ENCODE measurements around the gene COL17A1.

The COL17A1 gene

GRCh38 chr10:104096692-104097091 lies 11.0 kb upstream of the COL17A1 start:
- DNase-seq (ENCODE audit: low spot score) = no peak

GRCh38 chr10:104092749-104093148 lies 7.1 kb upstream of the COL17A1 start:
- DNase-seq (ENCODE audit: low spot score) = no peak

GRCh38 chr10:104090611-104091010 lies 4.9 kb upstream of the COL17A1 start:
- DNase-seq (ENCODE audit: low spot score) = no peak

DNA sequence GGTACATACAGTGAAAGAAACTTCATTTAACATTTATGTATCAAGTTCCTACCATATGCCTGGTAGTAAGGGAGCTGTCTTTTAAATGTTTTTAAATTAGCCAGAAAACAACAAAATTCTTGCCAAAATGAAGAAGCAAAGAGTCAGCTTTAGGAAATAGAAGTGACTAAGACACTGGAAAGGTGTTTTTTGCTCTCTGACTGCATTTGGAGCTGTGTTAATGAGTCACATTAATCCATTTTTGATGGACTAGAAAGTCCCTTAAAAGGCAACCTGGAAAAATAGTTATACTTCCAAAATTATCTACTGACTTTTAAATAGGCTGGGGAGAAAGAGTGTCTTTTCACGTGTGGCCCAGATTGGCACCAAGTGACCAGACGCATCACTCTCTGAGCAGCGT lies 3.9 kb upstream of the COL17A1 start:
- DNase-seq (ENCODE audit: low spot score) = no peak

DNA sequence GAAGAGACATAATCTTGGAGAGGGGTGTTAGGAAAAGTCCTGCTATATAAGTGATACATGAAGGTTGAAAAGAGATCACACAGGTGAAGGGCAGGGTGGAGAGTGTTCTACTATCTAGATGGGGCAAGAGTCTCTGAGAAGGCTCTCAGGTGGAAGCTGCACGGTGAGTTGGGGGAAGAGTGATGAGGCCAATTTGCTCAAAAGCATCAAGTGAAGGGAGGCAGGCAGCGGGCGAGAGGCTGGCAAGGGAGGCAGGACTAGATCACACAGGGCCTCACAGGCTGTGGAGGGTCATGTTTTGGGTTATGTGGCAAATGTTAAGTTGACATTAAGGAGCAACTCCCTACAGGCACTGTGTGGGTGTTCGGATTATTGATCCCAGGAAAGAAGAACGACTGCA lies 2.6 kb upstream of the COL17A1 start:
- no peak for DNase-seq (ENCODE audit: low spot score)

DNA sequence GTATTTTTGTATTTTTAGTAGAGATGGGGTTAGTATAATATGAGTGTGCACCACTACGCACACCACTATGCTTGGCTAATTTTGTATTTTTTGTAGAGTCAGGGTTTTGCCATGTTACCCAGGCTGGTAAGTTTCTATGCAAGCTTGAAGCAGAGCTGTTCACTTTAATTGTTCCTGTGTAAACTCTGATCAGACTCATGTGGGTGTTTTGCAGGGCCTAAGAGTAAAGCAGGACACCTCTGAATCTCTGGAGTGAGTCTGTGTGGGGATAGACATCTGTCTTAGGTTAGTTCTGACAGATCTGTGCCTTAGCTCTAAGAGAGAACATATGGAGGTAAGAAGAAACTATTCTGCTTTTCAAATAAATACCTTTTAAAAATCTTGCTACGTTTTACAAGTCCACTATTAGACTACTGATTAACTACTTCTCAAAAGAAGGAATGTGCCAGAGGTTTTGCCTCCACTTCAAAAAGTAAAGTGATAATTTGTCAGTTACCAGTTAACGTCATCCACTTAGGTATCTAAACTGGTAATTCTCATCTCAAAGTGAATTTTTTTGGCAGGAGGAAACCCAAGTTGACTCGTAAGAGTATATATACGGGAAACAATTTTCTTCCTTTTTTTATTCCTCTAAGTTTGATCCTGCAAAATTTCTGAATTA lies 1.1 kb downstream of the COL17A1 start:
- DNase-seq (ENCODE audit: low spot score) = no peak

DNA sequence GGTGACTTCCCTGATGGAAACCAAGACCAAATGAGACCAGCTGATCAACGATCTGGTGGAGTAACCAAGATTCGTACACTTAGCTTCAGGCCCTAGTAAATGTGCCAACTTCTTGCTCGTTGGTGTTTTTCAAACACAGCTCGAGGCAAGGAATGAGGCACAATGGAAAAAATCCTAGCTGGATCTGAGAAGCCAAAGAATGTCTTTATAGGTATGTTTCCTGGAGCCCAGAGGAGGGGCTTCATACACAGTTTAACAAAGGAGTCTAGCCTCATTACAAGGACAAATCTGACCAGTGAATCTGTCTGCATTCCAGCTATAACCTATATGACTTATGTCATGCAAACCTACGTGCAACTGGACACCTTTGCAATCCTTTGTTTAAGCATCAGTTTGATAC lies 3.7 kb downstream of the COL17A1 start:
- DNase-seq (ENCODE audit: low spot score) = no peak

DNA sequence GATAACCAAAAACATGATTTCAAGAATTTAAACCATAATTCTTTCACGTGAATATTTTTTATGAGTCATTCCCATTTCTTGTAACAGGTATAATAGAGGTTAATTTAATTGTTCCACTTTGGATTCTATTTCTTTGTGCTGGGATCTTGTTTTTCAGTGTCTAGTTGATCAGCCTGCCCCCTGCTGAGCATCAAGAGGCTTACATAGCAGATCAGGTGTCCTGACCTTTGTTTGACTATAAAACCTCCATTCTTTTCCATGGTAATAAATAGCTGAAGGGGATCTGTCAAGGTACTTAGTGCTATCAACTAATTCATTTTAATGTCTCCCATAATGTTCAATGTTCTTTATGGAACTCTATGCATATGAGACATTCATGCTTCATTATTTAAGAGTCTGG lies 4.9 kb downstream of the COL17A1 start:
- no peak for DNase-seq (ENCODE audit: low spot score)

DNA sequence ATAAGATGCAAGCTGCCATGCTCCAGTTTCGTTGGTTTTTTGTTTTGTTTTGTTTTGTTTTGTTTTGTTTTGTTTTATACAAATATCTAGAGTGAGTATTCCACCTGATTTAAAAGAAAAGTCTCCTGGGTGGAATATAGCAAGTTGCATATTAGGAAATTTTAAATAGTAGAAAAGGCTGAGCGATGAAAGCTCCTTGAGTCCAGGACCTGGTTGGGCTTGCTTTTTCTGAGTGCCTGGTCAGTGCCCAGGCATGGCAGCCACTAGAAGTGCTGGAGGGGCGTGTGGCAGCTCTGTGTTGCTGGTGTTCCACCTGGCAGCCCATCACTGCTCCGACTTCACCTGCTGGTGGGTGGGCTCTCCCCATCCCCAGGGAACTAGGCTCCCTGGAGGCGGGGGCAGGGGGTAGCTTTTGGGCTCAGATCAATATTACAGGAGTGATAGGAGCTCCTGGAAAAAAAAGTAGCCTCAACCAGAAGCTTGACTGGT lies 8.0 kb downstream of the COL17A1 start:
- DNase-seq (ENCODE audit: low spot score) = no peak

- no peak for DNase-seq (ENCODE audit: low spot score)
Observed at GRCh38 chr10:104077247-104077646, 8.4 kb downstream of the COL17A1 start.

DNA sequence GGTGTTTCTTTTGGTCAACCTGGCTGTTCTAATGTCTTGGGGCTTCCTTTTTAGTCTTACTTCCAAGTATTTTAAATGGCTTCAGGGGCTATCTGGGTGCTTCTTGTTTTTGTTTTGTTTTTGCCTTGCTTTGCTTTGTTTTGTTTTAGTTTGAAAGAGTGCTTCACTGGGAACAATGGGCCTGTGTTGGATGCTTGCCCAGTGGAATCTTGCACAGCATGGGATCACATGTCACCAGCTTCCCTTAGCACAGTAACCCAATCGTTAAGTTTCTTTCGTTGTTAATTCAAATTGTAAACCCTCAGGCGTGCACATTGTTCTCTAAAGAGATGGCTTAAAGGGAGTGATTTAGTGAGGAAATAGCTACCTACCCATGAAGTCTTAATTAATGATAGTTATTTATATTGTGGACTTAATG lies 8.9 kb downstream of the COL17A1 start:
- peak; percentile 45 for DNase-seq (ENCODE audit: low spot score)

DNA sequence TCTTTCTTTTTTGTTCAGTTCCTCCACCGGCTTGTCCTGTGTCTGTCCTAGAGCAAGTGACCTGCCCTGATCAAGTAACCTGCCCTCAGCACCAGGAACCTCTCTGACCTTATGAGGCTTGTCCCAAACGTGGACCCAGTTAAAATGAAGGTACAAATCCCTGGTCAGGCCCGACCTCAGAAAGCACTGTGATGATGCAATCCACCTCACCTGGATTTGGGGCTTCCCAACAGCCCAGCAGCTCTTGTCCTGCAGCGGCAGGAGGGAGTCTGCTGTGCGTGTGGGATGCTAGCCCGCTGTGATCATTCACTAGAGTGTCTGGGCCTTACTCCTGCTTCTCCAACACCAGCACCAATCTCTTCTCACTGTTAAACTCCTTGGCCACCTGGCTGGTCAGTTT lies 11.2 kb downstream of the COL17A1 start:
- no peak for DNase-seq (ENCODE audit: low spot score)

DNA sequence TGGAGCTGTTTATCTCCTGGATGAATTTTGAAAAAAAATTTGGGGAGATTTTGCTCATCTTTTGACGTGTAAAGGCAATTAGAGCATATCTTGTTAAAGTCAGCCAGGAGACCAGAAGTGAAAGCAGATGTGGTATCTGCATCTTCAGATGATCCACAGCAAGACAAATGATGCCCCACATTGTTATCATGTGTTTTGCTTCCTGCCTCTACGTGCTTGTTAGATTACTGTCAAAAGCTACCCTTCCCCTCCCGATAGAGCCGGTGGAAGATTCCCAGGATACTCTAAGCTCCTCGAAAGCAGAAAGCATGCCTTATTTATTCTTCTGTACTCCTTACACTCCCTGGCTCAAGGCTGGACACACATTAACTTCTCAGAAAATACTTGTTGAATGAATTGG lies 12.9 kb downstream of the COL17A1 start:
- peak; percentile 12 for DNase-seq (ENCODE audit: low spot score)

- DNase-seq (ENCODE audit: low spot score) = no peak
Observed at GRCh38 chr10:104069613-104070012, 16.1 kb downstream of the COL17A1 start.

GRCh38 chr10:104067525-104067924 lies 18.2 kb downstream of the COL17A1 start:
- DNase-seq (ENCODE audit: low spot score) = no peak

GRCh38 chr10:104066945-104067344 lies 18.7 kb downstream of the COL17A1 start:
- no peak for DNase-seq (ENCODE audit: low spot score)

DNA sequence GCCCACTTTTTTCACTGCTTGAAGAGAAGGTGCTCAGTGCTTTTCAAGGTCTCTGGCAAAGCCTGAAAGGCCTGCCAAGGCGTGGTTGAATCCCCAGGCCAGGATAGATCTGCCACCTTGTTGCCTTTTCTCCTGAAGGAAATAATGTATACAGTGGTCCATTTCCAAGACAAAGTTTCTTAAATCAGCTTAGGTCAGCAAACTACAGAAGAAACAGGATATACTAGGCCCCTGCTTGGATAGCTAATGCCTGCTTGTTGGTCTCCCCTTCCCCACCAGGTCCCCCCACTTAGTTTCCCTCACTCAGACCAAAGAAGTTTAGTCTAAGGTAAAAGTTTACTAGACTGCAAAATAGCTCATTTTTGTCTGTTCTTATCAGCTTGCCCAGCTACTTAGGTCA lies 19.9 kb downstream of the COL17A1 start:
- no peak for DNase-seq (ENCODE audit: low spot score)

GRCh38 chr10:104061196-104061595 lies 24.5 kb downstream of the COL17A1 start:
- no peak for DNase-seq (ENCODE audit: low spot score)

DNA sequence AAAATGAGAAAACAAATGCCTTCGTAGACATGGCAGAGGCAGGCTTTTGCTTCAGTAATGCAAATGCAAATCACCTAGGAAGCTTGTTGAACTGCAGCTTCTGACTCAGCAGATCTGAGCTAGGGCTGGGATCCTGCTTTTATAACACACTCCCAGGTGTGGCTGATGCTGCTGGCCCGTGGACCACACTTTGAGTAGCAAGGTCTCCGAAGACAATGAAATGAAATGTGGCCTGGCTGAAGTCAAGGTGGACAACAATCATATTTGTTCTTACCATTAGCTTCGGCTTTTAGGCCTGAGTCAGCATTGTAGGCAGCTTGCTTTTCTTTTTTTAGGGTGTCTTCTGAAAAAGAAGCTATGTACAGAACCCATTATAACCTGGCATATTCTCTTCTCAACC lies 26.3 kb downstream of the COL17A1 start:
- no peak for DNase-seq (ENCODE audit: low spot score)

GRCh38 chr10:104057717-104058116 lies 28.0 kb downstream of the COL17A1 start:
- no peak for DNase-seq (ENCODE audit: low spot score)

DNA sequence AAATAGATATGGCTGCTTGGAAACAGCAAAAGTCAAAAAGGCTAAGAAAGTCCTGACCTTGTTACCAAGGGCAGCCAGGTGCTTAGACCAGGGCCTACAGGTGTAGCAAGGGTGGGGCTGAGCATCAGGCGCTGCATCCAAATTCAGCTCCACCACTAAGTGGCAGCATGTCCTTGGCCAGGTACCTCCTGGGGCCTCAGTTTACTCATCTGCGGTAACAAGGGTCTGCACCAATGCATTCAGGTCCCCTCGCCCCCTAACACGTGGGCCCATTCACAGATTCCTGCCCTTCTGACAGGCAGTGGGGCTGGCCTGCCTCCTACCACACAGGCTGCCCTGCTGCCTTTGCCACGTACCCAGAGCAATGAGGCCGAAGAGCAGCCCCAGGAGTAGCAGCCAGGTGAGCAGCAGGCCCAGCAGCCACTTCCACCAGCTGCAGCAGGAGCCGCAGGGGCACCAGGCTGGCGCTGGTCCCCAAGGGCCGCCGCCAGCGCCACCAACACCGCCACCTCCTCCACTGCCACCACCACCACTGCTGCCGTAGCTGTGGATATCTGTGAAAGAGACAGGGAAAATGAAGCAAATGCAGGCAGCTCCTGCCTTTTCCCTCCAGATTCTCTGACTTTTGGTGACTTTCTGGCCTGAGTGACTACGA lies 28.9 kb downstream of the COL17A1 start:
- no peak for DNase-seq (ENCODE audit: low spot score)

DNA sequence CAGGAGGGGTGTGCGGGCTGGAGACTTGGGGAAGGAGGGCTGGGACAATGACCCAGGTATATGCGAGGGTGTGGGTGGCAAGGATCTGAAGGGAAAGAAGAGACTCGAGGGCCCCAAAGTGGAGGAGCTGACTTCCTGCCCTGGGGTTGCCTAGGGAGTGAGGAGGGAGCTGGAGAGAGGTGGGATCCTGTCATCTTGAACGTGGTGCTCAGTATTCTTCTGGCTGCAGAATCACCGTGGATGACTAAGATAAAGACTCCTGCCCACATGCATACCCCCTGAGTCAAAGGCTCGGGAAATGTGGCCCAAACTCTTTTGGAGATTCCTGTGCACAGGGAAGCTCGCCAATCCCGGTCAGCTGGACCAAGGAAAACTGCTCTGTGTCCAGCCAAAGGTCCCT lies 31.2 kb downstream of the COL17A1 start:
- DNase-seq (ENCODE audit: low spot score) = peak; percentile 88

DNA sequence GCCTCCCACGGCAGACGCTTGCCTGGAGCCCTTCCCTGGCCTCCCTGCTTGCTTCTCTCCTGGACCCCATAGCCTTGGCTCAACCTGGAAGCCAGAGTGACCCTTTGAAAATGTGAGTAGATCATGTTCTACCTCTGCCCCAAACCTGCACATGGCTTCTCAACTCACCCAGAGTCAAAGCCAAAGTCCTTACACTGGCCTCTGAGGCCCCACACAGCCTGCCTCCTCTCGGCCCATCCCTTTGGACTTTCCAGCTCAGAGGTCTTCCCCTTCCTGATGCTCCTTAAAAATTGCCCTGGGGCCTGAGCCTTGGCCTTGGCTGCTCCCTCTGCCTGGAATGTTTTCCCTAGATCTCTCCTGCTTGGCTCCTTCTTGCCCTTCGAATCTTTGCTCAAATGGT lies 32.5 kb downstream of the COL17A1 start:
- DNase-seq (ENCODE audit: low spot score) = no peak

DNA sequence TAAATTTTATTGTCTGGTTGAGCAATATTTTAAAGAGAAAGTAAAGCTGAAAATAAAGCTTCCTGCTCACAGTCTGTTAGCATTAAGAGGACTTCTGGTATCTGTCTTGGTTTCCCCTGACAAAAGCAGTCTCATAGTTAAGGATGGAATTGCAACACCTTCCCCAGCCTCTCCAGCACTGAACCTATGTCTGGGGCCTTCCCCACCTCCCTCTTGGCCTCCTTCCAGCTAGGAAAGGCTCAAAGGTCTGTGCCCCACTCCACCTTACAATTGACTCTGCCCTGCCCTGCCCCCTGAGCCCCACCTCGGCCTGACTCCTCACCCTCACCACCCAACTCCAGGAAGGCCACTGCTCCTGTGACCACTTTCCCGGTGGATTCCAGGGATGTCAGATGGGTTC lies 33.2 kb downstream of the COL17A1 start:
- no peak for DNase-seq (ENCODE audit: low spot score)
